Pancreas (tissue), 10 donors: Measurements from ENCODE around the gene TUT4. TPM values are rescaled to one million over a fixed set of nuclear protein-coding genes. Genes with fewer than 3 reads are reported as not detected.

ENCODE experiments used
- ATAC-seq, 4 donors: fragments of 200-7000 bp; cut with Tn5 transposase; one replicate each; pipeline versions ENCODE4 v1.8.0 to v1.9.1; 2020; ENCODE audit warnings: mild to moderate bottlenecking in 4 of 4, moderate library complexity in 4 of 4
- DNase-seq, 6 donors: peaks; one replicate each; pipeline ENCODE4 v3.0.0-alpha.2; 2020
- FAIRE-seq: peaks from 2 replicates; lab custom pipeline; 2012; peaks lifted over from hg19 to GRCh38; lab: Jason Lieb, UNC
- H3K27ac ChIP-seq, 4 donors: fragments of 200-600 bp; sonication (generic); 1 replicate in 3 of 4; 2 replicates in 1 of 4; pipeline versions ENCODE4 v1.5.0 to v1.8.0; 2020
- H3K27me3 ChIP-seq, 4 donors: fragments of 200-600 bp; one replicate each; pipeline ENCODE4 v1.8.0; 2021
- H3K36me3 ChIP-seq, 3 donors: fragments of 200-600 bp; sonication (generic) in 1 of 3; one replicate each; pipeline versions ENCODE4 v1.5.0 to v1.8.0; 2020 to 2021
- H3K4me1 ChIP-seq, 3 donors: fragments of 200-600 bp; one replicate each; pipeline ENCODE4 v1.8.0; 2021
- H3K4me3 ChIP-seq, 4 donors: fragments of 200-600 bp; sonication (generic) in 2 of 4; one replicate each; pipeline versions ENCODE4 v1.5.0 to v1.8.0; 2020 to 2021
- H3K9me3 ChIP-seq, 4 donors: fragments of 200-600 bp; one replicate each; pipeline ENCODE4 v1.8.0; 2021
- CTCF ChIP-seq, 4 donors: fragments of 200-600 bp; sonication (generic) in 3 of 4; IDR thresholded peaks; one replicate each; pipeline versions ENCODE4 v1.5.0 to v1.8.0; 2021; ENCODE audit warnings: antibody characterized with exemption in 4 of 4
- WGBS, 2 donors: extraction: QIAGEN DNeasy Blood & Tissue Kit; methylation state at CpG; one replicate each; pipeline ENCODE4 v1.1.7; 2013; 5-methylcytosine and 5-hydroxymethylcytosine counted together
- intact Hi-C, 3 donors: fragments of 100-400 bp; cut with DNase I; formaldehyde crosslinking; loops; one replicate each; pipeline versions ENCODE4 v1.11.1 to v1.14.2; 2022
- polyA plus RNA-seq, 2 donors: library from polyadenylated mRNA; stranded (reverse); fragments of 200-250 nt; gene quantifications; one replicate each; pipeline ENCODE4 v1.2.3, GENCODE V29; 2013
- total RNA-seq, 6 donors: library from RNA; stranded (reverse); fragmentation: NEBNext Ultra II Directional in 4 of 6; extraction: Animal tissue kit (Norgen Biotek cat#: 25700) in 4 of 6; gene quantifications; one replicate each; pipeline versions ENCODE4 v1.2.1 to v1.2.4, GENCODE V29; 2021 to 2023
- donor health status: healthy with polysubstance abuse.
- donor health status: DM: no; HTN: no; CAD: no; lungs with moderate emphysema.
- donor health status: DM: no; HTN: no; CAD: no.
- donor health status: control.
- donor health status: control.
- donor health status: Bipolar disorder and iron deficiency.
- donor health status: DM: yes; HTN: yes; CAD: no.
- donor health status: DM: no; HTN: no; CAD: no.
- donor health status: DM: no; HTN: no; CAD: no.
- donor health status: DM: yes; HTN: yes; CAD: no.

Gene TUT4
- total and polyA plus RNA-seq, 8 donors: 17.4 to 40.8 (median 24.1) TPM

GRCh38 chr1:52504720-52505119 is 48.2 kb downstream of the TUT4 start:
- TF ChIP-seq CTCF (IDR thresholded peaks at IDR 0.05): no peak
- DNase-seq: no peak
- H3K4me3 ChIP-seq: no peak overlapping the region
- WGBS, 2 donors: 91 to 94% methylated on average over 1 of the region's 1 CpG
- H3K27ac ChIP-seq: no peak overlapping the region
- intact Hi-C loops: no loop called here
- no peaks in the 10 kb centered on the region for H3K4me1 ChIP-seq
- no peak for FAIRE-seq
- H3K36me3 ChIP-seq: peaks cover 0 to 6% (median 0%) of the 10 kb centered on the region in 3 donors
- no peaks in the 10 kb centered on the region for H3K27me3 ChIP-seq
- ATAC-seq: no peak
- H3K9me3 ChIP-seq: no peaks in the 10 kb centered on the region

GRCh38 chr1:52503706-52504105 is 49.2 kb downstream of the TUT4 start:
- no peaks in the 10 kb centered on the region for H3K27me3 ChIP-seq
- FAIRE-seq (no peak), ATAC-seq (no peak), DNase-seq (no peak)
- no peaks in the 10 kb centered on the region for H3K9me3 ChIP-seq
- H3K4me1 ChIP-seq: no peaks in the 10 kb centered on the region
- H3K36me3 ChIP-seq: peaks cover 0 to 6% (median 0%) of the 10 kb centered on the region in 3 donors
- H3K4me3 ChIP-seq: no peak overlapping the region
- TF ChIP-seq CTCF (IDR thresholded peaks at IDR 0.05): no peak
- intact Hi-C loops: no loop called here
- H3K27ac ChIP-seq: no peak overlapping the region

- H3K9me3 ChIP-seq: no peaks in the 10 kb centered on the region
- H3K4me1 ChIP-seq: no peaks in the 10 kb centered on the region
- no peak for TF ChIP-seq CTCF (IDR thresholded peaks at IDR 0.05)
- no peak for DNase-seq
- H3K4me3 ChIP-seq: no peak overlapping the region
- intact Hi-C loops: no loop called here
- no peak overlapping the region for H3K27ac ChIP-seq
- 78 to 80% methylated on average over 5 of the region's 5 CpGs for WGBS, 2 donors
- H3K27me3 ChIP-seq: no peaks in the 10 kb centered on the region
- no peak for FAIRE-seq
- ATAC-seq: no peak
- H3K36me3 ChIP-seq: peaks cover 0 to 6% (median 0%) of the 10 kb centered on the region in 3 donors
Observed at GRCh38 chr1:52502789-52503188, 50.1 kb downstream of the TUT4 start.

GRCh38 chr1:52487632-52488031 is 65.3 kb downstream of the TUT4 start:
- ATAC-seq: no peak
- WGBS, 2 donors: 94 to 97% methylated on average over 2 of the region's 2 CpGs
- H3K36me3 ChIP-seq: no peaks in the 10 kb centered on the region
- intact Hi-C loops: no loop called here
- H3K4me3 ChIP-seq: no peak overlapping the region
- TF ChIP-seq CTCF (IDR thresholded peaks at IDR 0.05): no peak
- H3K4me1 ChIP-seq: no peaks in the 10 kb centered on the region
- no peak for DNase-seq
- H3K27me3 ChIP-seq: no peaks in the 10 kb centered on the region
- FAIRE-seq: no peak
- H3K9me3 ChIP-seq: no peaks in the 10 kb centered on the region
- no peak overlapping the region for H3K27ac ChIP-seq

GRCh38 chr1:52482326-52483004 is 70.4 kb downstream of the TUT4 start:
- Histone ChIP-seq H3K27ac (no peak overlapping the region), H3K9me3 (no peaks in the 10 kb centered on the region), H3K4me3 (no peak overlapping the region), H3K27me3 (no peaks in the 10 kb centered on the region), H3K36me3 (no peaks in the 10 kb centered on the region), H3K4me1 (no peaks in the 10 kb centered on the region)
- intact Hi-C loops: no loop called here
- DNase-seq (no peak), ATAC-seq (no peak), FAIRE-seq (no peak)
- 94 to 97% methylated on average over 7 of the region's 7 CpGs for WGBS, 2 donors
- TF ChIP-seq CTCF (IDR thresholded peaks at IDR 0.05): no peak
